ENCODE data around the gene NDST1. TPM values are rescaled to one million over a fixed set of nuclear protein-coding genes. Genes with fewer than 3 reads are reported as not detected.

Gene NDST1
- total and polyA plus RNA-seq, 3 experiments from 2014 or later = 0.13 to 2.8 (median 1.9) TPM

GRCh38 chr5:150523472-150524350, 15.8 kb downstream of the NDST1 start:
- no peak overlapping the region for H3K27ac ChIP-seq (ENCODE audit: low read depth, low read length)
- no peaks in the 10 kb centered on the region for H3K27me3 ChIP-seq (ENCODE audit: insufficient read depth, low read length, poor library complexity, severe bottlenecking)
- H3K36me3 ChIP-seq (ENCODE audit: insufficient read depth, low read length) = no peaks in the 10 kb centered on the region
- no peaks in the 10 kb centered on the region for H3K9me3 ChIP-seq (ENCODE audit: low read length)
- Mint-ChIP-seq H3K27me3 (no peaks in the 10 kb centered on the region), H3K36me3 (no peaks in the 10 kb centered on the region), H3K9me3 (no peaks in the 10 kb centered on the region), H3K4me1 (peaks cover 0 to 5% (median 0%) of the 10 kb centered on the region in 3 donors), H3K4me3 (no peak overlapping the region), H3K27ac (no peak overlapping the region)
- ChIA-PET CTCF (interaction anchor here (1.4 kb wide), 1 partner anchor 65 kb away, joined by 3 read pairs; no protein-coding TSS in a partner anchor), POLR2A (no interaction called here)
- H3K4me1 ChIP-seq (ENCODE audit: insufficient read depth, low read length) = no peaks in the 10 kb centered on the region
- peak in 1 of 5 donors; percentile 18 for DNase-seq
- no peak overlapping the region for H3K4me3 ChIP-seq (ENCODE audit: low read length)

GRCh38 chr5:150525163-150525562, 17.2 kb downstream of the NDST1 start:
- ChIA-PET POLR2A (no interaction called here), CTCF (interaction anchor here (1.3 kb wide), 1 partner anchor 66 kb away, joined by 4 read pairs; no protein-coding TSS in a partner anchor)
- H3K9me3 ChIP-seq (ENCODE audit: low read length) = no peaks in the 10 kb centered on the region
- H3K4me1 ChIP-seq (ENCODE audit: insufficient read depth, low read length) = no peaks in the 10 kb centered on the region
- DNase-seq = no peak
- Mint-ChIP-seq H3K4me3 (no peak overlapping the region), H3K4me1 (peaks cover 0 to 5% (median 0%) of the 10 kb centered on the region in 3 donors), H3K27ac (no peak overlapping the region), H3K9me3 (no peaks in the 10 kb centered on the region), H3K27me3 (no peaks in the 10 kb centered on the region), H3K36me3 (no peaks in the 10 kb centered on the region)
- no peak overlapping the region for H3K4me3 ChIP-seq (ENCODE audit: low read length)
- H3K36me3 ChIP-seq (ENCODE audit: insufficient read depth, low read length) = no peaks in the 10 kb centered on the region
- H3K27ac ChIP-seq (ENCODE audit: low read depth, low read length) = no peak overlapping the region
- no peaks in the 10 kb centered on the region for H3K27me3 ChIP-seq (ENCODE audit: insufficient read depth, low read length, poor library complexity, severe bottlenecking)

DNA sequence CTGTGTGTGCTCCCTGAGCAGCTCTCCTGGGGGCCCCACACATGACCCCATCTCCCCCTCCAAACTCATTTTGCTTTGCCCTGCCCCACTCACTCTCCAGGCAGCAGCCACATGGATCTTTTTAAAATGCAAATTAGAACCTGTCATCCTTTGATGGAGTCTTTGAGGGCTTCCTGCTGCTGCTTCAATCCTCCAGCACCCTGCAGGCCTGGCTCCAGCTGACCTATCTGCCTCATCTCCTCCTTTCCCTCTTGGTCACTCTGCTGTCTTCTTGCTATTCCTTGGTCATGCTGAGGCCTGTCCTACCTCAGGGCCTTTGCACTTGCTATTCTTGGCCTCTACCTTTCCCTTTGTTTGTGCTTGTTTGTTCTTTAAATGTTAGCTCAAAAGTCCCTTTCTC, 17.9 kb downstream of the NDST1 start:
- POLR2A ChIA-PET = no interaction called here
- no peak overlapping the region for H3K4me3 Mint-ChIP-seq
- H3K27ac Mint-ChIP-seq = peak overlapping the region in 1 of 8 donors; percentile 90
- Histone ChIP-seq H3K27me3 (ENCODE audit: insufficient read depth, low read length, poor library complexity, severe bottlenecking) (no peaks in the 10 kb centered on the region), H3K9me3 (ENCODE audit: low read length) (no peaks in the 10 kb centered on the region), H3K36me3 (ENCODE audit: insufficient read depth, low read length) (no peaks in the 10 kb centered on the region), H3K27ac (ENCODE audit: low read depth, low read length) (no peak overlapping the region), H3K4me3 (ENCODE audit: low read length) (no peak overlapping the region), H3K4me1 (ENCODE audit: insufficient read depth, low read length) (no peaks in the 10 kb centered on the region)
- H3K9me3 Mint-ChIP-seq = no peaks in the 10 kb centered on the region
- CTCF ChIA-PET = interaction anchor here (1.3 kb wide), 1 partner anchor 66 kb away, joined by 4 read pairs; no protein-coding TSS in a partner anchor
- H3K4me1 Mint-ChIP-seq = peaks cover 0 to 5% (median 0%) of the 10 kb centered on the region in 3 donors
- no peaks in the 10 kb centered on the region for H3K36me3 Mint-ChIP-seq
- no peak for DNase-seq
- no peaks in the 10 kb centered on the region for H3K27me3 Mint-ChIP-seq

GRCh38 chr5:150527038-150527437, 19.1 kb downstream of the NDST1 start:
- peak overlapping the region in 1 of 7 donors; percentile 7 for H3K4me3 Mint-ChIP-seq

DNA sequence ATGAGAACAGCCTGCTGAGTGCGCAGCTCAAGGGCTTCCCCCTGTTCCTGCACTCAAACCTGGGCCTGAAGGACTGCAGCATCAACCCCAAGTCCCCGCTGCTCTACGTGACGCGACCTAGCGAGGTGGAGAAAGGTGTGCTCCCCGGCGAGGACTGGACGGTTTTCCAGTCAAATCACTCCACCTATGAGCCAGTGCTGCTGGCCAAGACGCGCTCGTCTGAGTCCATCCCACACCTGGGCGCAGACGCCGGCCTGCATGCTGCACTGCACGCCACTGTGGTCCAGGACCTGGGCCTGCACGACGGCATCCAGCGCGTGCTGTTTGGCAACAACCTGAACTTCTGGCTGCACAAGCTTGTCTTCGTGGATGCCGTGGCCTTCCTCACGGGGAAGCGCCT, 19.9 kb downstream of the NDST1 start:
- CTCF ChIA-PET = no interaction called here
- H3K36me3 Mint-ChIP-seq = no peaks in the 10 kb centered on the region
- no peak overlapping the region for H3K4me3 ChIP-seq (ENCODE audit: low read length)

More at GRCh38 chr5:150527038-150527437, 19.1 kb downstream of the NDST1 start:
- no peaks in the 10 kb centered on the region for H3K4me1 ChIP-seq (ENCODE audit: insufficient read depth, low read length)
- H3K4me3 ChIP-seq (ENCODE audit: low read length) = no peak overlapping the region
- DNase-seq = no peak
- H3K36me3 Mint-ChIP-seq = no peaks in the 10 kb centered on the region
- no peaks in the 10 kb centered on the region for H3K9me3 ChIP-seq (ENCODE audit: low read length)
- peaks cover 0 to 5% (median 0%) of the 10 kb centered on the region in 3 donors for H3K4me1 Mint-ChIP-seq
- peak overlapping the region in 1 of 8 donors; percentile 55 for H3K27ac Mint-ChIP-seq
- no peak overlapping the region for H3K27ac ChIP-seq (ENCODE audit: low read depth, low read length)
- H3K9me3 Mint-ChIP-seq = no peaks in the 10 kb centered on the region
- H3K36me3 ChIP-seq (ENCODE audit: insufficient read depth, low read length) = no peaks in the 10 kb centered on the region
- H3K27me3 Mint-ChIP-seq = no peaks in the 10 kb centered on the region
- ChIA-PET CTCF (no interaction called here), POLR2A (no interaction called here)
- H3K27me3 ChIP-seq (ENCODE audit: insufficient read depth, low read length, poor library complexity, severe bottlenecking) = no peaks in the 10 kb centered on the region

GRCh38 chr5:150528924-150529546, 21.1 kb downstream of the NDST1 start:
- Histone ChIP-seq H3K4me1 (ENCODE audit: insufficient read depth, low read length) (no peaks in the 10 kb centered on the region), H3K36me3 (ENCODE audit: insufficient read depth, low read length) (no peaks in the 10 kb centered on the region), H3K27me3 (ENCODE audit: insufficient read depth, low read length, poor library complexity, severe bottlenecking) (no peaks in the 10 kb centered on the region), H3K27ac (ENCODE audit: low read depth, low read length) (no peak overlapping the region), H3K9me3 (ENCODE audit: low read length) (no peaks in the 10 kb centered on the region), H3K4me3 (ENCODE audit: low read length) (no peak overlapping the region)
- ChIA-PET POLR2A (no interaction called here), CTCF (no interaction called here)
- no peak overlapping the region for H3K4me3 Mint-ChIP-seq
- no peak for DNase-seq
- H3K36me3 Mint-ChIP-seq = no peaks in the 10 kb centered on the region
- peaks cover 0 to 5% (median 0%) of the 10 kb centered on the region in 3 donors for H3K4me1 Mint-ChIP-seq
- no peaks in the 10 kb centered on the region for H3K9me3 Mint-ChIP-seq
- peaks cover 0 to 2% of the 10 kb centered on the region in 2 donors for H3K27me3 Mint-ChIP-seq
- H3K27ac Mint-ChIP-seq = no peak overlapping the region

More for the DNA sequence above, 19.9 kb downstream of the NDST1 start:
- Histone ChIP-seq H3K36me3 (ENCODE audit: insufficient read depth, low read length) (no peaks in the 10 kb centered on the region), H3K9me3 (ENCODE audit: low read length) (no peaks in the 10 kb centered on the region), H3K27ac (ENCODE audit: low read depth, low read length) (no peak overlapping the region), H3K4me1 (ENCODE audit: insufficient read depth, low read length) (no peaks in the 10 kb centered on the region), H3K27me3 (ENCODE audit: insufficient read depth, low read length, poor library complexity, severe bottlenecking) (no peaks in the 10 kb centered on the region)
- no peak overlapping the region for H3K27ac Mint-ChIP-seq
- no peak for DNase-seq
- no peaks in the 10 kb centered on the region for H3K9me3 Mint-ChIP-seq
- H3K4me1 Mint-ChIP-seq = peaks cover 0 to 5% (median 0%) of the 10 kb centered on the region in 3 donors
- POLR2A ChIA-PET = no interaction called here
- peaks cover 0 to 1% of the 10 kb centered on the region in 2 donors for H3K27me3 Mint-ChIP-seq
- H3K4me3 Mint-ChIP-seq = peak overlapping the region in 1 of 7 donors; percentile 7

- H3K27ac Mint-ChIP-seq = no peak overlapping the region
- POLR2A ChIA-PET = no interaction called here
- H3K4me1 Mint-ChIP-seq = peaks cover 0 to 5% (median 0%) of the 10 kb centered on the region in 3 donors
- no peaks in the 10 kb centered on the region for H3K9me3 ChIP-seq (ENCODE audit: low read length)
- no peak overlapping the region for H3K27ac ChIP-seq (ENCODE audit: low read depth, low read length)
- H3K36me3 Mint-ChIP-seq = no peaks in the 10 kb centered on the region
- no peaks in the 10 kb centered on the region for H3K9me3 Mint-ChIP-seq
- no peaks in the 10 kb centered on the region for H3K4me1 ChIP-seq (ENCODE audit: insufficient read depth, low read length)
- H3K27me3 ChIP-seq (ENCODE audit: insufficient read depth, low read length, poor library complexity, severe bottlenecking) = no peaks in the 10 kb centered on the region
- no peak for DNase-seq
- no peak overlapping the region for H3K4me3 ChIP-seq (ENCODE audit: low read length)
- CTCF ChIA-PET = no interaction called here
- H3K27me3 Mint-ChIP-seq = peaks cover 0 to 2% of the 10 kb centered on the region in 2 donors
- H3K36me3 ChIP-seq (ENCODE audit: insufficient read depth, low read length) = no peaks in the 10 kb centered on the region
- H3K4me3 Mint-ChIP-seq = no peak overlapping the region
Observed at GRCh38 chr5:150529555-150529954, 21.6 kb downstream of the NDST1 start.

DNA sequence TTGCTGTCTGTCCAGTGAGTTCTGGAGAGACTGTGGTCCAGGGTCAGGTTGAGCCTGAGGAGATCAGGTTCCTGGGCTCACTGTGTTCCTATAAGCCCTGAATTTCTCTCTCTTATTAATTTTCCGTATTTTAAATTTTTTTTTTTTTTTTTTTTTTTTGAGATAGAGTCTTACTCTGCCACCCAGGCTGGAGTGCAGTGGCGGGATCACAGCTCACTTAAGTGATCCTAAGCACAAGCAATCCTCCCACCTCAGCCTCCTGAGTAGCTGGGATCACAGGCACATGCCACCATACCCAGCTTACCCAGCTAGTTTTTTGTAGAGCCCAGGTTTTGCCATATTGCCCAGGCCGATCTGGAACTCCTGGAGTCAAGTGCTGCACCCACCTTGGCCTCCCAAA, 22.5 kb downstream of the NDST1 start:
- H3K36me3 Mint-ChIP-seq = no peaks in the 10 kb centered on the region
- Histone ChIP-seq H3K9me3 (ENCODE audit: low read length) (no peaks in the 10 kb centered on the region), H3K27me3 (ENCODE audit: insufficient read depth, low read length, poor library complexity, severe bottlenecking) (no peaks in the 10 kb centered on the region), H3K27ac (ENCODE audit: low read depth, low read length) (no peak overlapping the region), H3K36me3 (ENCODE audit: insufficient read depth, low read length) (no peaks in the 10 kb centered on the region), H3K4me1 (ENCODE audit: insufficient read depth, low read length) (no peaks in the 10 kb centered on the region), H3K4me3 (ENCODE audit: low read length) (no peak overlapping the region)
- ChIA-PET CTCF (no interaction called here), POLR2A (no interaction called here)
- no peak overlapping the region for H3K4me3 Mint-ChIP-seq
- H3K9me3 Mint-ChIP-seq = no peaks in the 10 kb centered on the region
- H3K27ac Mint-ChIP-seq = no peak overlapping the region
- H3K27me3 Mint-ChIP-seq = peaks cover 0 to 2% of the 10 kb centered on the region in 2 donors
- H3K4me1 Mint-ChIP-seq = peaks cover 0 to 5% (median 0%) of the 10 kb centered on the region in 3 donors
- no peak for DNase-seq

Data from CD8-positive, alpha-beta memory T cell (primary cell).